ENCODE results near the gene SLC1A2.

SLC1A2 gene

GRCh38 chr11:35330156-35330889 is 89.0 kb downstream of the SLC1A2 start:
- H3K4me3 ChIP-seq (ENCODE audit: low read depth, low read length), result no peak overlapping the region

DNA sequence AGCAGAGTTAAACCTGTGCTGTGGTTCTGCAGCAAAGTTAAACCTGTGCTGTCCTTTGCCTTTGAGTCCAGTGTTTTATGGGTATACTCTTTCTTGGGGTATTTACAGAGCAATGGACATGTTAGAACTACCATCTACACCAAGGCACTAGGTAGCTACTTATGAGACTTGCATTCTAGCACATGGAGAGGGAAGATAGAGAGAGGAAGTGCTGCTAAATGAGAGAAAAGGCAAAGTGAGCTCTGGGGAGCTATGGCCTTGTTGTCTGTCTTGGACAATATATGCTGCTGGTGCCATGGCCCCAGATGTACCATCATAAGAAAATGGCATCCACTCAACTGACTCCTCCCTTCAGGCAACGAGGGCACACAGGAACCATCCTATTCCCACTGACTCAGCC is 91.5 kb downstream of the SLC1A2 start:
- no peak overlapping the region for H3K4me3 ChIP-seq (ENCODE audit: low read depth, low read length)

- no peak overlapping the region for H3K4me3 ChIP-seq (ENCODE audit: low read depth, low read length)
Observed at GRCh38 chr11:35326266-35326879, 93.0 kb downstream of the SLC1A2 start.

- no peak overlapping the region for H3K4me3 ChIP-seq (ENCODE audit: low read depth, low read length)
Observed at GRCh38 chr11:35324981-35325380, 94.4 kb downstream of the SLC1A2 start.

DNA sequence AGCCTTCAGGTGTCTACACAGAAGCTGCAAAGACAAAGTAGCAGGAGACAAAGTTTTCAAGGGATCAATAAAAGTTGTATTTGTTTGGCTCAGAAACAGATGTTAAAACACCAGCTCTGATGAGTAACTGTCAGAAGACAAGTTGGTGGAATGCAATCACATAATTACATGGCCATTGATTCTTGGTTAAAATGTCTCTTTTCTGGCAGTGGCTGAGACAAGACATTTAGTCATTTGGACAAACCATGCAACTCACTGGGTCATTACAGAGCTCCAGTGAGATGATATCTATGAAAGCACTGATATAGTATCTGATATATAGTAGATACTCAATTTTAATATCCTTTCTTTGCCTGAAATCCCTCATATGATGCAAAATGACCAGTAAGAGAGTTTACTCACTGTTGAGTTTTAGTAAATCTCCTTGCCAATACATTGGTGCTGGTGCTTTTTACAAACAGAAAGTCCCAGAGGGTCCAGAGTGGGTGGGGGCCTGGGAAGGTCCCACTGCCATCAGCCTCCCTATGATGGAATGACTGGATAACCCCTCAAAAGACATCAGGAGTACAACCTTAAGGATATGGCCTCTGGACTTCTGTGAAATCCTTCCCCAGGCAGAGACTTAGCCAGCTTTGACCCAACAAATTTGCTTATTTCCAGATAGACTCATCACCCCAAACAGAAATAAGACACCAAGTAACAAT is 95.0 kb downstream of the SLC1A2 start:
- H3K4me3 ChIP-seq (ENCODE audit: low read depth, low read length), result no peak overlapping the region

- H3K4me3 ChIP-seq (ENCODE audit: low read depth, low read length), result no peak overlapping the region
Observed at GRCh38 chr11:35323076-35323868, 96.1 kb downstream of the SLC1A2 start.

- H3K4me3 ChIP-seq (ENCODE audit: low read depth, low read length), result no peak overlapping the region
Observed at GRCh38 chr11:35322318-35322979, 96.9 kb downstream of the SLC1A2 start.

DNA sequence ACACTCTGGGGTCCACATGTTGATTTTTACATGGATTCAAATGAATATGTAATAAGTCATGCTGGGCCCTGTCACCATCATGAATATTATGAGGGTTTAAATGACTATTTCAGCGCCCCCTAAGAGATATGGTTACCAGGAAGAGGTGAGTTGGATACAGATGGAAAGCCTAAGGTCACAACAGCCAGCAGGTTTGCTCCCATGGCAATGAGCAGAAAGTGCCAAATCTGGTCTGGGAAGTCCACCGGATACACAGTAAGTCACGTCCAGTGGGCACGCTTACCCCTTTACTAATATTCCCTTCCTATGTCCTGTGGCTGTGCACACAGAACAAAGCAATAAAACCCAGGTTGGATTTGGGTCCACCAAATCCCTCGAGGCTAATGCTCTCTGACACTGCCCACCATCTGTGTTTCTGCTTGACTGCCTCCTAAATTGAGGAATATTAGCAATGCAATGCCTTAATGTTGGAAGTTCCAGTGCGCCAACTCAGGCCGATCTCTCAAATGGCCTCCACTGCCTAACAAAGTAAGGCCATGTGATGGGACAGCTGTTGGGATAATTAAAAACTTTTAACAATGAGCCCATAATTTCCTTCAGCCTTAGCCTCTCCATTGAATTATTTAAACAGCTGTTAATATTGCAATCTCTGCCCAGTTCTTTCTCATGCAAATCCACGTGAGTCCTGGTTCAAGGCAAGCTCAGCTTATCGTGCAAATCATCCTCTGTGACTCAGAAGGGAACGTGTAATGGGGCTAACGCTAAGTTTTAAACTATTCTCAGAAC is 97.6 kb downstream of the SLC1A2 start:
- no peak overlapping the region for H3K4me3 ChIP-seq (ENCODE audit: low read depth, low read length)

DNA sequence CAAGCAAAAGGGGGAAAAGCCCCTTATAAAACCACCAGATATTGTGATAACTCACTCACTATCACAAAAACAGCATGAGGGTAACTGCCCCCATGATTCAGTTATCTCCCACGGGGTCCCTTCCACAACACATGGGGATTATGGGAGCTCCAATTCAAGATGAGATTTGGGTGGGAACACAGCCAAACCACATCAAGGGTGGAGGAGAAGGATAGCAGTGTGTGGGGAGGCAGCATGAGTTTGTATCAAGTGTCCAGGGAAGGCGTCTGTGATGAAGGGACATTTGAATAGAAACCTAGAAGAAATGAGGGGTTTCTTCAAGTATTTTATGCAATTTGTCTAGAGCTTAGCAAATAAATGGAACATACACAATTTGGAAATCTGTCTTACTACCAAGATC is 98.2 kb downstream of the SLC1A2 start:
- H3K4me3 ChIP-seq (ENCODE audit: low read depth, low read length), result no peak overlapping the region

GRCh38 chr11:35318977-35319925 is 100.1 kb downstream of the SLC1A2 start:
- H3K4me3 ChIP-seq (ENCODE audit: low read depth, low read length), result no peak overlapping the region

DNA sequence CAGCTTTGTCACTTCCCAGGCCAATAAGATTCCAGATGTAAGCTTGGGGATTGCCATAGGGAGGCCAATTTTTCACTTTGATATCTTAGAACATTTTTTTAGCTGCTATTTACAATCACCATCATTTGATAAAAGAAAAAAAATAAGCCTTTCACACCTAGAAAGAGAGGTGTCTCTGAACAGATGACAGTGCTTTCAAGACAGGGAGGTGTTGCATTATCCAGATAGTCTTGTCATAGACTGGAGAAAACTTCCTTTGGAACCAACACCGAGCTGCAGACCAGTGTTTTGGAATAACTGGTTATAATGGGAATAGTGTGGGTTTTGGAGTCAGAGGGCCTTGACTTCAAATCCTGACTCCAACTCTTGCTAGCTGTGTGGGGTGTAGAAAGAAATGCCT is 101.0 kb downstream of the SLC1A2 start:
- no peak overlapping the region for H3K4me3 ChIP-seq (ENCODE audit: low read depth, low read length)

DNA sequence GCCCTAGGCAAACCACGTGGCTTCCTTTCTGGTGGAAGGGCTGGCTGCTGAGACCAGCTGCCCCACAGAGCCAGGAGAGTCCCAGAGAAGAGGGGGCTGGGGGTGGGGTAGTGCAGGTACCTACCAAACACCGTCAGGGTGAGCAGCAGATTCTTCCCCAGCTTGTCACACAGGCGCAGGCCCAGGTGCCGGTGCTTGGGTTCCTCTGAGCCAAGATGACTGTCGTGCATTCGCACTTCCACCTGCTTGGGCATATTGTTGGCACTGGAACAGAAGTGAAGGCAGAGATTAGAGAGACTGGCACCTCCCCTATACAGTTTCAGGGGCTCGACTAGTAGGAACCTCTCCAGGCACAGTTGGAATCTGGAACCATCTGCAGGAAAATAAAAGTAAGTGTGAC is 102.1 kb downstream of the SLC1A2 start:
- H3K4me3 ChIP-seq (ENCODE audit: low read depth, low read length), result no peak overlapping the region

DNA sequence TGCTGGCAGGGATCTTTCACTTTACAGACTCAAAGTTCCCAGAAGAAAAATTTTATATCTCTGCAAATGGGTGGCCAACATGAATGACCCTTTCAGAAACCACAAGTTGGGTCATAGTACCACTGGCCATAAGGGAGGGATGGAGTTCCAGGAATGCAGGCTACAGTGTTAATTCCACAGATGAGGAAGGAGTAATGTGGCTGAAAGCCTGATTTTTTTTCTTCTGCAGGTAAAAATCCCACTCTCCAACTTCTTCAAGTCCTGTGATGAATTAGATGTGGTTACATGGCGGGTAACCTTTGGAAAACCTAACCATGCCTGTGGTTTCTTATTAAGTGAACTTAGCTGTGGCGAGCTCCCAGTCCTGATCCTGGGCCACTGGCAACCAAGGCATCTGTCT is 103.2 kb downstream of the SLC1A2 start:
- H3K4me3 ChIP-seq (ENCODE audit: low read depth, low read length), result no peak overlapping the region

DNA sequence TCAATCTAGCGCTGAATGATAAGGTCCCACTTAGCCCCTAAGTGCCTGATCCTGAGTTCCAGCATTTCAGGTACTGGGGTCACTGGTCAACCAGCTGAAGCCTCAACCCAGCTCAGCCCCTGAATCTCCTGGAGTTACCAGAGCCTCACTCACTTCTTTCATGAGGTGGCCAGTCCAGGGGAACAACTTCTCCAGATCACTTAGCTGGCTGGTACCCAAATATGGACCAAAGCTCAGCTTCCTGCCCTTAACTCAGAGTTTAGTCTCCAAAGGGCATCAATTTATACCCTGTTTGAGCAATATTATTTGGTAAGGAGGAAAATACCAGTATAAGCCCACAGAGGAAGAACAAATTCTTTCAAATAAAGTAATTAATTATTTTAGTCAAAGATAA is 105.6 kb downstream of the SLC1A2 start:
- H3K4me3 ChIP-seq (ENCODE audit: low read depth, low read length), result no peak overlapping the region

- H3K4me3 ChIP-seq (ENCODE audit: low read depth, low read length), result no peak overlapping the region
Observed at GRCh38 chr11:35313066-35313759, 106.1 kb downstream of the SLC1A2 start.

GRCh38 chr11:35311331-35311730 is 108.0 kb downstream of the SLC1A2 start:
- no peak overlapping the region for H3K4me3 ChIP-seq (ENCODE audit: low read depth, low read length)

DNA sequence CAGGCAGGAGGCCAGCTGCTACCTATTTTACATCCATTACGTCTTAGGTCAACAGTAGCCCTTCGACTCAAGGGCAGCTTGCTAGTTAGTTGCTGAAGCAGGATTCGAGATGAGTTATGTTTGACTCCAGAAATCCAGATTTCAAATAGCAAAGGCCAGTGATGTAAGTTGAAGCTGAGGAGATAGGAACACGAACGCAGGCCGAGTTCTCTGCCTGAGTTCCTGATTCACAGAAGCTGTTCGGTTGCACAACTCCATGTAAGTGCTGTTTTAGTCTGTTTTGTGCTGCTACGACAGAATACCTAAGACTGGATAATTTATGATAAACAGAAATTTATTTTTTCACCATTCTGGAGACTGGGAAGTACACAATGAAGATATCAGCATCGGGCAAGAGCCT is 111.2 kb downstream of the SLC1A2 start:
- no peak overlapping the region for H3K4me3 ChIP-seq (ENCODE audit: low read depth, low read length)

DNA sequence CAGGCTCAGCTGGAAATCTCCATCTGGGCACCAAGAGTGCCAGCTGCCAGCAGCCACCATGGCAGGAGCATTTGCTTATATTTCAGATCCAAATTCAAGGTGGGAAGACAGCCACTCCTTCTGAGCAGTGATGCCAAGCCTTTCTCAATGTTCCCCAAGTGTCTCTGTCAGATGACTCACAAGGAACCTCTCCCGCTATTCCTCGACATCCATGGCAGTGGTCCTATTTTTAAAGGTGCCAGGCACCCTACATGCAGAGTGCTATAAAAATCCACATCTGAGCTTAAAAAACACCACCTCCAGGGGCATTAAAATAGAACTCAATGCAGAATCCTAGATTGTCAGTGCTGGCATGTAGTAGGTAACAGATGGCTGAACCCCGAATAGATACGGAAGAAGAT is 112.1 kb downstream of the SLC1A2 start:
- H3K4me3 ChIP-seq (ENCODE audit: low read depth, low read length), result no peak overlapping the region
